AG10803 (cell line): ENCODE measurements around the gene SH3BGRL2.

Source experiments
- DNase-seq: peaks from one replicate; pipeline ENCODE4 v3.0.0; 2010; ENCODE audit warnings: low read depth
- H3K4me3 ChIP-seq: 2 replicates; pipeline ENCODE4 v1.5.1; 2011; ENCODE audit warnings: mild to moderate bottlenecking, low read length, control low read depth
- TF ChIP-seq, protein P1 (sequence below): conservative IDR thresholded peaks from 2 replicates; pipeline ENCODE4 v1.5.1; 2011; ENCODE audit warnings: mild to moderate bottlenecking, low read length, control low read depth, inconsistent platforms

The SH3BGRL2 gene

GRCh38 chr6:79600313-79600712, 30.8 kb upstream of the SH3BGRL2 start:
- H3K4me3 ChIP-seq: no peak overlapping the region
- TF ChIP-seq, protein P1, sequence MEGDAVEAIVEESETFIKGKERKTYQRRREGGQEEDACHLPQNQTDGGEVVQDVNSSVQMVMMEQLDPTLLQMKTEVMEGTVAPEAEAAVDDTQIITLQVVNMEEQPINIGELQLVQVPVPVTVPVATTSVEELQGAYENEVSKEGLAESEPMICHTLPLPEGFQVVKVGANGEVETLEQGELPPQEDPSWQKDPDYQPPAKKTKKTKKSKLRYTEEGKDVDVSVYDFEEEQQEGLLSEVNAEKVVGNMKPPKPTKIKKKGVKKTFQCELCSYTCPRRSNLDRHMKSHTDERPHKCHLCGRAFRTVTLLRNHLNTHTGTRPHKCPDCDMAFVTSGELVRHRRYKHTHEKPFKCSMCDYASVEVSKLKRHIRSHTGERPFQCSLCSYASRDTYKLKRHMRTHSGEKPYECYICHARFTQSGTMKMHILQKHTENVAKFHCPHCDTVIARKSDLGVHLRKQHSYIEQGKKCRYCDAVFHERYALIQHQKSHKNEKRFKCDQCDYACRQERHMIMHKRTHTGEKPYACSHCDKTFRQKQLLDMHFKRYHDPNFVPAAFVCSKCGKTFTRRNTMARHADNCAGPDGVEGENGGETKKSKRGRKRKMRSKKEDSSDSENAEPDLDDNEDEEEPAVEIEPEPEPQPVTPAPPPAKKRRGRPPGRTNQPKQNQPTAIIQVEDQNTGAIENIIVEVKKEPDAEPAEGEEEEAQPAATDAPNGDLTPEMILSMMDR: no peak
- DNase-seq: no peak

GRCh38 chr6:79600812-79601609, 30.1 kb upstream of the SH3BGRL2 start:
- H3K4me3 ChIP-seq: no peak overlapping the region
- TF ChIP-seq, protein P1: no peak
- DNase-seq: no peak

GRCh38 chr6:79602859-79603258, 28.3 kb upstream of the SH3BGRL2 start:
- DNase-seq: no peak
- H3K4me3 ChIP-seq: no peak overlapping the region
- TF ChIP-seq, protein P1: no peak

- peak; percentile 18 for DNase-seq
- H3K4me3 ChIP-seq: no peak overlapping the region
- TF ChIP-seq, protein P1: no peak
Measured at GRCh38 chr6:79604583-79605037, 26.5 kb upstream of the SH3BGRL2 start.

DNA sequence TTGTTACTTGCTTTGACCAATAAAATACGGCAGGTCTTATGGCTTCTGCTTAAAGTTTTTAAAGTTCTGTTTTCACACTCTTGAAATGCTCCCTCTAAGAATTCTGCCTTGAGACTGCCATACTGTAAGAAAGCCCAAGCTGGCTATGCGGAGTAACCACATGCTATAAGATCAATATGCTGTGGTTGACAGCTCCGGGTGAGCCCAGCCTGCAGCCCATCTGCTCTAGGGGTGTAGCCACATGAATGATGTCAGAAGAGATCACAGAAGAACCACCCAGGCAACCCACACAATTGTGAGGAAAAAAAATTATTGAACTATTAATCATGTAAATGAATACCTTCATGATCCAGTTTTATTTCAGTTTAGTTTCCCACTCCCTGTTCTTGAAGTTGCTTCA, 26.1 kb upstream of the SH3BGRL2 start:
- H3K4me3 ChIP-seq: no peak overlapping the region
- no peak for DNase-seq
- TF ChIP-seq, protein P1: no peak

- DNase-seq: no peak
- TF ChIP-seq, protein P1: no peak
- no peak overlapping the region for H3K4me3 ChIP-seq
Measured at GRCh38 chr6:79605968-79606764, 25.0 kb upstream of the SH3BGRL2 start.

DNA sequence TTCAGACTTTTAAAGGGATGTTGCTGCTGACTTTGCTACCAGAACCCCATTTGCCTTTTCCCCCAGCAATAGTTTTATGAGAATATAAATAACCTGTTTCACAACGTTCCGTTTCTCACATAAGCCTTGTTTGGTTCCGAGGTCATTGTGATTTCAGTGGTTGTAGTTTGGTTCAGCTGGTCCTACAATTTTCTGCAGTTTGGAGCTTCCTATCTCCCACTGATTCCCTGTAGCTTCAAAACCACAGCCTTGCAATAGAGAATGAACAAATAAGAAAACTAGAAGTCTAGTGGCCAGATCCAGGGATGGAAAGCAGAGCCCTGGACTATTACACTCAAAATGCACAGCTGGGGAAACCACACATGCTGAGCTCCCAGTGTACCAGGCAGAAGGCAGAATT, 24.1 kb upstream of the SH3BGRL2 start:
- no peak overlapping the region for H3K4me3 ChIP-seq
- no peak for DNase-seq
- TF ChIP-seq, protein P1: no peak
